Measurements from ENCODE around the gene LARP4.
"Not testable (repeated sequence)": the region's sequence is repeated elsewhere in the genome, so short reads cannot be mapped to it uniquely, and the experiment has no call there.

LARP4 gene

GRCh38 chr12:50402264-50403000 lies 1.7 kb downstream of the LARP4 start:
- no peak for DNase-seq

GRCh38 chr12:50403001-50403440 lies 2.3 kb downstream of the LARP4 start:
- DNase-seq = no peak

GRCh38 chr12:50404307-50404706 lies 3.6 kb downstream of the LARP4 start:
- no peak for DNase-seq

GRCh38 chr12:50411051-50411660 lies 10.5 kb downstream of the LARP4 start:
- DNase-seq = no peak

- no peak for DNase-seq
Measured at GRCh38 chr12:50415899-50416479, 15.3 kb downstream of the LARP4 start.

GRCh38 chr12:50419112-50419909 lies 18.6 kb downstream of the LARP4 start:
- peak; percentile 37 for DNase-seq

- not testable (repeated sequence) for DNase-seq
Measured at GRCh38 chr12:50422855-50423254, 22.2 kb downstream of the LARP4 start.

GRCh38 chr12:50423342-50423741 lies 22.7 kb downstream of the LARP4 start:
- DNase-seq = not testable (repeated sequence)

GRCh38 chr12:50425589-50426258 lies 25.0 kb downstream of the LARP4 start:
- DNase-seq = peak; percentile 6

- not testable (repeated sequence) for DNase-seq
Measured at GRCh38 chr12:50431656-50432055, 31.0 kb downstream of the LARP4 start.

- DNase-seq = no peak
Measured at GRCh38 chr12:50440288-50440687, 39.6 kb downstream of the LARP4 start.

GRCh38 chr12:50441763-50442162 lies 41.1 kb downstream of the LARP4 start:
- no peak for DNase-seq

GRCh38 chr12:50442178-50442908 lies 41.7 kb downstream of the LARP4 start:
- DNase-seq = peak; percentile 57

- not testable (repeated sequence) for DNase-seq
Measured at GRCh38 chr12:50449671-50450070, 49.0 kb downstream of the LARP4 start.

- no peak for DNase-seq
Measured at GRCh38 chr12:50452795-50453194, 52.1 kb downstream of the LARP4 start.

GRCh38 chr12:50453872-50454271 lies 53.2 kb downstream of the LARP4 start:
- DNase-seq = no peak

GRCh38 chr12:50458606-50459005 lies 57.9 kb downstream of the LARP4 start:
- DNase-seq = no peak

GRCh38 chr12:50467439-50467838 lies 66.8 kb downstream of the LARP4 start:
- DNase-seq = no peak

GRCh38 chr12:50477241-50477832 lies 76.7 kb downstream of the LARP4 start:
- no peak for DNase-seq

- no peak for DNase-seq
Measured at GRCh38 chr12:50482571-50482970, 81.9 kb downstream of the LARP4 start.

GRCh38 chr12:50483488-50483887 lies 82.8 kb downstream of the LARP4 start:
- DNase-seq = no peak

- DNase-seq = peak; percentile 24
Measured at GRCh38 chr12:50488801-50489200, 88.1 kb downstream of the LARP4 start.

Measured in NCI-H82 (cell line).